Superior temporal gyrus (tissue), 1 donor: ENCODE data around the gene NEURL1B.

Source experiments
- DNase-seq: peaks from one replicate; pipeline ENCODE4 v3.0.0-alpha.2; 2016; ENCODE audit errors: extremely low spot score

Gene NEURL1B

DNA sequence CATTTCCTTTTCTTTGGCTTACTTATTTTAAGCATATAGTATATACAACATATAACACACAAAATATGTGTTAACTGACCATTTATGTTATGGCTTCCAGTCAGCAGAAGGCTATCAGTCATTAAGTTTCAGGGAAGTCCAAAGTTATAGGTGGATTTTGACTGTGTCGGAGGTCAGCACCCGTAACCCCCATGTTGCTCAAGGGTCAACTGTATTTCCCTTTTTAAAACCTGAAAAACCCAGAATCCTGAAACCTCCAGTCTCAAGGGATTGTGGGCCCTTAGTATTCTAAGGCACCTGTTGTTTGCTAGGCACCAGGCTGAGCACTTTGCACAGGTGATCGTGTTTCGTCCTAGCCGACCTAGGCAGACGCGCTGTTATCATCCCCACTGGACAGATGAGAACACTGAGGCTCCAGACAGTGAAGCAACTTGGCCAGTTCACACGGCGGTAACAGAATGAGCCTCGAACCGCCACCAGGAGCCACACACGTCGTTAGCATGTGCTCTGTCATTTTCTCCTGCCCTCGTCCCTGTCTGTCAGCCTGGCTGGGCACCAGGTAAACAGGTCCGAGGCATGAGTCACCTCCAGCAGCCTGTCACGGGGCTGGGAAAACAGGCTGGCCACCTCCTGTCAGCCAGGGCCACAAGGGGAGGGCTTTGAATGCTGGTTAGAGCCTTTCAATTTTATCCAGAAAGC is 90.1 kb downstream of the NEURL1B start:
- no peak for DNase-seq

DNA sequence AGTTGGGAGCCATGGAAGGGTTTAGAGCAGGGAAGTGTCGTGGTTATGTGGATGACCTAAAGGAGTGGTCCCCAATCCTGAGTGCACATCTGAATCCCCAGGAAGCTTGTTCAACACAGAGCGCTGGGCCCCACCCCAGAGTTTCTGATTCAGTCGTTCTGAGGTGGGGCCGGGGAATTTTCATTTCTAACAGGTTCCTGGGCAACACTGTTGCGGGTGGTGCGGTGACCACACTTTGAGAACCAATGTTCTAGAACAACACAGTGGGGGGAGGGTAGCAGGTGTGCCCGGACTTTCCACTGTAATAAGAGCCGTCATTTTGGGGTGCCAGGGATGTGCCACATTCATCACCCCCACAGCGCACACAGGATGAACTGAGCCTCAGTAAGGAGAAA is 90.6 kb downstream of the NEURL1B start:
- DNase-seq, result no peak

DNA sequence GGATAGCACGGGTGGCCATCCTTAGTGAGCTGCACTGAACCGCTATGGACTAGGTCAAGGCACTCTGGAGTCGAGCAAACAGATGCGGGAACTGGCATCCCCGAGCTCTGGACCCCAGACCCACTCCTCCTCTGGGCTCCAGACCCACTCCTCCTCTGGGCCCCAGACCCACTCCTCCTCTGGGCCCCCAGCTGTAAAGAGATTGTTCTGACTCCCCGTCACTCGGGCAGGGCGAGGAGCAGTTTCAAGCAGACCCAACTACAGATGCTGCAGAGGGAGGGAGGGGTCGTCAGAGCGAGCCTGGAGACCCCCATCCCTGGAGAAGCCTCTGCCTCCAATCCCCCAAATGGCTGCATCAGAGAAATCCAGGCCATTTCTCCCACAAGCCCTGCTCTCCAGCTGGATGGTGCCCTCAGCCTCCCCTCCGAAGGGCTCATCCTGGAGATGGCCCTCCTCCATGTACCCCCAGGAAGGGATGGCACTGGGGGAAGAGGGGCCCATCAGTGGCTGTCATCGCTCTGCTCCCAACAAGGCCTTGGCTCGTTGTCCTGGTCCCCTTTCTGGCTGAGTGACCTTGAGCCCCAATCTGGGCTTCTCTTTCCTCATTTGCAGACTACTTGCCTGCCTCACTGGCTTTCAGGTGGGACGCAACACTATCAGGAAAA is 91.3 kb downstream of the NEURL1B start:
- DNase-seq, result no peak

GRCh38 chr5:172733131-172733973 is 92.3 kb downstream of the NEURL1B start:
- no peak for DNase-seq

DNA sequence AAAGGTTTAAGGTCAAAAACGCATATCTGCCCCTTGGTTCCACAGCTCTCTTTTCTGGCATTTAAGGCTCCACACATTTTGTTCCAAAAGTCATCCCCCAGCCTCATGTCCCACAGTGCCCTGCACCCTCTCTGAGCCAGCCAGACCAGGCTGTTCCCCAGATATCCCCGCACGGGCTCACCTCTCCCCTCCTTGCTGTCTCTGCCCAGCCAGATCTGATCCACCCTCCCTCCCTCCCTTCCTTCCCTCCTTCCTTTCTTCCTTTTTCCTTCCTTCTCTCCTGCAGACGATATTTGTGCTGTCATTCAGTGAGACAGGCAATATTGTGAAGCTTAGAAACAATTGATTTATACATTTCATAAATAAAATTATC is 92.9 kb downstream of the NEURL1B start:
- DNase-seq, result no peak

- DNase-seq, result no peak
Measured at GRCh38 chr5:172735141-172735831, 94.2 kb downstream of the NEURL1B start.

GRCh38 chr5:172736508-172737135 is 95.6 kb downstream of the NEURL1B start:
- DNase-seq, result no peak

DNA sequence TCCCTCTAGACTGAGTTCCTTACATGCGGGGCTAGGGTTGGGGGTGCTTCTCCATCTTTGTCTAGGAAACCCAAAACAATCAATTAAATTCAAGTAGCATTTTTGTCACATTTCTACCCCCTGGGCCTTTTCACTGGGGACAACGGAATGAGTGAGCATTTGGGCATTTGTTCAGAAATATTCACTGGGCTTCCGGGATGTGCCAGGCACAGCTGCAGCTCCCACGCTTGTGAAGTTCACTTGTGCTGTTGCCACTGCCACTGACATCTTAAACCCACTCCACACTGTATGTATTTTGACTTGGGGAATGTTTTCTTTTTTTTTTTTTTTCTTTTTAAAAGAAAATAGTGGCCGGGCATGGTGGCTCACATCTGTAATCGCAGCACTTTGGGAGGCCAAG is 98.3 kb downstream of the NEURL1B start:
- no peak for DNase-seq

DNA sequence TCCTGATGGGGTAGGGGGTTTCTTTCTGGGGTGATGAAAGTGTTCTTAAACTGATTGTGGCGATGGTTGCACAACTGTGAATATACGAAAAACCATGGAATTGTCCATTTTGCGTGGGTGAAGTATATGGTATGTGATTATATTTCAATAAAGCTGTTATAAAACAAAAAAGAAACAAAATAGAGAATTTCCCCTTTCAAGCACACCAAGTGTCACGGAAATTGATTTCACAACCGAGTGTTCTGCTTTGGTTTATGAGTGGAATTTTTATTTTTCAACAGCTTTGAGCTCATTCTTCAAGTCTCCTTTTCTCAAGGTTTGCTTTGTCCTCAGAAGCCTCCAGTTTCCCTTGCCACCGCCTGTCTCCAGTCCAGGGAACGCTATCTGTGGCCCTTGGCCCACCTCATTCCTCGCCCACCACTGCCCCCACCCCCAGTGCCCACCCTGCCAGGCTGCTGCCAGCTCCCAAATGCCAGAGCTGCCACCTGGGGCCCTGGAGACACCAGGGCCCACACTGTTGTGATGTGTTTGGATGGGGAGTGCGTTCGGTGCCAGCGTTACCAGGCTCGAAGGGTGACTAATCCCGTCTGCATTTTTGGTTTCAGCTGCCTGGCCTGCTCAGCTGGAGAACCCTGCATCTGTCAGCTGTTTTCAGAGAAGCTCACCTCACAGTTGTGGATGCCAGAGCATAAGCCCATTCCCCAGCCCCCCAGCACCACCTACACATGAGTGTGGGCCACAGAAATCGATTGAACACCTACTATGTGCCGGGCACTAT is 99.6 kb downstream of the NEURL1B start:
- no peak for DNase-seq
